Liver (tissue), 3 donors: ENCODE measurements around the gene RTN3.

ENCODE experiments used
- EGR1 ChIP-seq, 2 donors: IDR thresholded peaks; 2 replicates each; pipeline ENCODE4 v1.6.1; 2016 to 2018; ENCODE audit warnings: antibody characterized with exemption in 2 of 2, low read depth in 2 of 2
- GABPA ChIP-seq, 2 donors: IDR thresholded peaks in 1 of 2; conservative IDR thresholded peaks in 1 of 2; 2 replicates each; pipeline ENCODE4 v1.6.1; 2016; ENCODE audit warnings: antibody characterized with exemption in 2 of 2, mild to moderate bottlenecking in 1 of 2, moderate library complexity in 1 of 2
- HNF4A ChIP-seq, 2 donors: conservative IDR thresholded peaks; 2 replicates each; pipeline ENCODE4 v1.6.1; 2016; ENCODE audit warnings: antibody characterized with exemption in 2 of 2, mild to moderate bottlenecking in 2 of 2
- JUND ChIP-seq, 2 donors: IDR thresholded peaks; 2 replicates each; pipeline ENCODE4 v1.6.1; 2016; ENCODE audit warnings: antibody characterized with exemption in 2 of 2
- RAD21 ChIP-seq, 2 donors: IDR thresholded peaks; 2 replicates each; pipeline ENCODE4 v1.6.1; 2016; ENCODE audit warnings: antibody characterized with exemption in 2 of 2, mild to moderate bottlenecking in 2 of 2
- RXRA ChIP-seq, 2 donors: IDR thresholded peaks; 2 replicates each; pipeline ENCODE4 v1.6.1; 2017 to 2018; ENCODE audit warnings: antibody characterized with exemption in 2 of 2, mild to moderate bottlenecking in 1 of 2
- SP1 ChIP-seq: IDR thresholded peaks from 2 replicates; pipeline ENCODE4 v1.6.1; 2018; ENCODE audit warnings: antibody characterized with exemption, mild to moderate bottlenecking
- TAF1 ChIP-seq: conservative IDR thresholded peaks from 2 replicates; pipeline ENCODE4 v1.6.1; 2016; ENCODE audit warnings: antibody characterized with exemption, mild to moderate bottlenecking
- YY1 ChIP-seq: IDR thresholded peaks from 2 replicates; pipeline ENCODE4 v1.6.1; 2016; ENCODE audit warnings: antibody characterized with exemption, mild to moderate bottlenecking
- TF ChIP-seq, protein P1 (sequence below): fragments of 150-350 bp; IDR thresholded peaks from 2 replicates; pipeline ENCODE4 v1.5.1; 2017; ENCODE audit warnings: improper control_type of control experiment, low read depth, low read length; ENCODE audit not compliant: missing input control
- TF ChIP-seq, protein P2 (sequence below): IDR thresholded peaks from 2 replicates; pipeline ENCODE4 v1.6.1; 2016; ENCODE audit warnings: antibody characterized with exemption, mild to moderate bottlenecking
- TF ChIP-seq, protein P3 (sequence below): IDR thresholded peaks from 2 replicates; pipeline ENCODE4 v1.6.1; 2016; ENCODE audit warnings: antibody characterized with exemption
- TF ChIP-seq, protein P4 (sequence below): IDR thresholded peaks from 2 replicates; pipeline ENCODE4 v1.6.1; 2016; ENCODE audit warnings: antibody characterized with exemption
- donor health status: healthy.
- donor health status: healthy.

DNA sequence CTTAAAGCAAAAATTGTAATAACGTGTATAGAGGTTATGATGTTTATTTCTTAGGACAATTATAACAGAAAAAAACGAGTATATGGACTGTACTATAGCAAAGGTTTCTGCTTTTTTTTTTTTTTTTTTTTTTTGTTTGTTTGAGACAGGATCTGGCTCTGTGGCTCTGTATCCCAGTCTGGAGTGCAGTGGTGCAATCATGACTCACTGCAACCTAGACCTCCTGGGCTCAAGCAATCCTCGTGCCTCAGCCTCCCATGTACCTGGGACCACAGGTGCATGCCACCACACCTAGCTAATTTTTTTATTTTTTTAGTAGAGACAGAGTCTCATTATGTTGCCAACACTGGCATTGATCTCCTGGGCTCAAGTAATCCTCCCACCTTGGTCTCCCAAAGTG lies 48.0 kb downstream of the RTN3 start:
- TF ChIP-seq, protein P1, sequence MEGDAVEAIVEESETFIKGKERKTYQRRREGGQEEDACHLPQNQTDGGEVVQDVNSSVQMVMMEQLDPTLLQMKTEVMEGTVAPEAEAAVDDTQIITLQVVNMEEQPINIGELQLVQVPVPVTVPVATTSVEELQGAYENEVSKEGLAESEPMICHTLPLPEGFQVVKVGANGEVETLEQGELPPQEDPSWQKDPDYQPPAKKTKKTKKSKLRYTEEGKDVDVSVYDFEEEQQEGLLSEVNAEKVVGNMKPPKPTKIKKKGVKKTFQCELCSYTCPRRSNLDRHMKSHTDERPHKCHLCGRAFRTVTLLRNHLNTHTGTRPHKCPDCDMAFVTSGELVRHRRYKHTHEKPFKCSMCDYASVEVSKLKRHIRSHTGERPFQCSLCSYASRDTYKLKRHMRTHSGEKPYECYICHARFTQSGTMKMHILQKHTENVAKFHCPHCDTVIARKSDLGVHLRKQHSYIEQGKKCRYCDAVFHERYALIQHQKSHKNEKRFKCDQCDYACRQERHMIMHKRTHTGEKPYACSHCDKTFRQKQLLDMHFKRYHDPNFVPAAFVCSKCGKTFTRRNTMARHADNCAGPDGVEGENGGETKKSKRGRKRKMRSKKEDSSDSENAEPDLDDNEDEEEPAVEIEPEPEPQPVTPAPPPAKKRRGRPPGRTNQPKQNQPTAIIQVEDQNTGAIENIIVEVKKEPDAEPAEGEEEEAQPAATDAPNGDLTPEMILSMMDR, result no peak
- TF ChIP-seq GABPA (IDR thresholded peaks at IDR 0.05 in 1 of 2, conservative IDR thresholded peaks at IDR 0.05 in 1 of 2), result no peak
- TF ChIP-seq, protein P2, sequence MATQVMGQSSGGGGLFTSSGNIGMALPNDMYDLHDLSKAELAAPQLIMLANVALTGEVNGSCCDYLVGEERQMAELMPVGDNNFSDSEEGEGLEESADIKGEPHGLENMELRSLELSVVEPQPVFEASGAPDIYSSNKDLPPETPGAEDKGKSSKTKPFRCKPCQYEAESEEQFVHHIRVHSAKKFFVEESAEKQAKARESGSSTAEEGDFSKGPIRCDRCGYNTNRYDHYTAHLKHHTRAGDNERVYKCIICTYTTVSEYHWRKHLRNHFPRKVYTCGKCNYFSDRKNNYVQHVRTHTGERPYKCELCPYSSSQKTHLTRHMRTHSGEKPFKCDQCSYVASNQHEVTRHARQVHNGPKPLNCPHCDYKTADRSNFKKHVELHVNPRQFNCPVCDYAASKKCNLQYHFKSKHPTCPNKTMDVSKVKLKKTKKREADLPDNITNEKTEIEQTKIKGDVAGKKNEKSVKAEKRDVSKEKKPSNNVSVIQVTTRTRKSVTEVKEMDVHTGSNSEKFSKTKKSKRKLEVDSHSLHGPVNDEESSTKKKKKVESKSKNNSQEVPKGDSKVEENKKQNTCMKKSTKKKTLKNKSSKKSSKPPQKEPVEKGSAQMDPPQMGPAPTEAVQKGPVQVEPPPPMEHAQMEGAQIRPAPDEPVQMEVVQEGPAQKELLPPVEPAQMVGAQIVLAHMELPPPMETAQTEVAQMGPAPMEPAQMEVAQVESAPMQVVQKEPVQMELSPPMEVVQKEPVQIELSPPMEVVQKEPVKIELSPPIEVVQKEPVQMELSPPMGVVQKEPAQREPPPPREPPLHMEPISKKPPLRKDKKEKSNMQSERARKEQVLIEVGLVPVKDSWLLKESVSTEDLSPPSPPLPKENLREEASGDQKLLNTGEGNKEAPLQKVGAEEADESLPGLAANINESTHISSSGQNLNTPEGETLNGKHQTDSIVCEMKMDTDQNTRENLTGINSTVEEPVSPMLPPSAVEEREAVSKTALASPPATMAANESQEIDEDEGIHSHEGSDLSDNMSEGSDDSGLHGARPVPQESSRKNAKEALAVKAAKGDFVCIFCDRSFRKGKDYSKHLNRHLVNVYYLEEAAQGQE, result no peak
- no peak for TF ChIP-seq YY1
- no peak for TF ChIP-seq RAD21 (IDR thresholded peaks at IDR 0.05)
- no peak for TF ChIP-seq JUND (IDR thresholded peaks at IDR 0.05)
- no peak for TF ChIP-seq RXRA (IDR thresholded peaks at IDR 0.05)
- TF ChIP-seq, protein P3, sequence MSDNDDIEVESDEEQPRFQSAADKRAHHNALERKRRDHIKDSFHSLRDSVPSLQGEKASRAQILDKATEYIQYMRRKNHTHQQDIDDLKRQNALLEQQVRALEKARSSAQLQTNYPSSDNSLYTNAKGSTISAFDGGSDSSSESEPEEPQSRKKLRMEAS, result no peak
- TF ChIP-seq, protein P4, sequence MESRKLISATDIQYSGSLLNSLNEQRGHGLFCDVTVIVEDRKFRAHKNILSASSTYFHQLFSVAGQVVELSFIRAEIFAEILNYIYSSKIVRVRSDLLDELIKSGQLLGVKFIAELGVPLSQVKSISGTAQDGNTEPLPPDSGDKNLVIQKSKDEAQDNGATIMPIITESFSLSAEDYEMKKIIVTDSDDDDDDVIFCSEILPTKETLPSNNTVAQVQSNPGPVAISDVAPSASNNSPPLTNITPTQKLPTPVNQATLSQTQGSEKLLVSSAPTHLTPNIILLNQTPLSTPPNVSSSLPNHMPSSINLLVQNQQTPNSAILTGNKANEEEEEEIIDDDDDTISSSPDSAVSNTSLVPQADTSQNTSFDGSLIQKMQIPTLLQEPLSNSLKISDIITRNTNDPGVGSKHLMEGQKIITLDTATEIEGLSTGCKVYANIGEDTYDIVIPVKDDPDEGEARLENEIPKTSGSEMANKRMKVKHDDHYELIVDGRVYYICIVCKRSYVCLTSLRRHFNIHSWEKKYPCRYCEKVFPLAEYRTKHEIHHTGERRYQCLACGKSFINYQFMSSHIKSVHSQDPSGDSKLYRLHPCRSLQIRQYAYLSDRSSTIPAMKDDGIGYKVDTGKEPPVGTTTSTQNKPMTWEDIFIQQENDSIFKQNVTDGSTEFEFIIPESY, result no peak
- TF ChIP-seq EGR1 (IDR thresholded peaks at IDR 0.05; ENCODE audit: low read depth in 2 of 2), result no peak
- TF ChIP-seq HNF4A (conservative IDR thresholded peaks at IDR 0.05), result no peak
- TF ChIP-seq SP1, result no peak
- no peak for TF ChIP-seq TAF1
